ENCODE results near the gene IL1R1. TPM values are rescaled to one million over a fixed set of nuclear protein-coding genes. Genes with fewer than 3 reads are reported as not detected.

Gene IL1R1
- polyA plus RNA-seq, 1 experiment = 102 TPM

- no peaks in the 10 kb centered on the region for H3K27me3 ChIP-seq (ENCODE audit: control insufficient read depth, insufficient read depth, low read length)
- no peak for DNase-seq (ENCODE audit: low read depth, low spot score)
- no peak for TF ChIP-seq CTCF (IDR thresholded peaks at IDR 0.05; ENCODE audit: low read depth, low read length)
- POLR2A ChIA-PET = no interaction called here
- CTCF ChIA-PET = interaction anchor here (0.7 kb wide), 1 partner anchor 106 kb away, joined by 3 read pairs; no protein-coding TSS in a partner anchor
- H3K9me3 ChIP-seq (ENCODE audit: control insufficient read depth, insufficient read depth, low read length) = no peaks in the 10 kb centered on the region; the same call in 1 of the 2 replicates
- no peak overlapping the region for H3K27ac ChIP-seq (ENCODE audit: low read depth, low read length)
- no peak overlapping the region for H3K4me3 ChIP-seq (ENCODE audit: low read depth, low read length)
Measured at GRCh38 chr2:102112271-102112670, 30.3 kb upstream of the IL1R1 start.

DNA sequence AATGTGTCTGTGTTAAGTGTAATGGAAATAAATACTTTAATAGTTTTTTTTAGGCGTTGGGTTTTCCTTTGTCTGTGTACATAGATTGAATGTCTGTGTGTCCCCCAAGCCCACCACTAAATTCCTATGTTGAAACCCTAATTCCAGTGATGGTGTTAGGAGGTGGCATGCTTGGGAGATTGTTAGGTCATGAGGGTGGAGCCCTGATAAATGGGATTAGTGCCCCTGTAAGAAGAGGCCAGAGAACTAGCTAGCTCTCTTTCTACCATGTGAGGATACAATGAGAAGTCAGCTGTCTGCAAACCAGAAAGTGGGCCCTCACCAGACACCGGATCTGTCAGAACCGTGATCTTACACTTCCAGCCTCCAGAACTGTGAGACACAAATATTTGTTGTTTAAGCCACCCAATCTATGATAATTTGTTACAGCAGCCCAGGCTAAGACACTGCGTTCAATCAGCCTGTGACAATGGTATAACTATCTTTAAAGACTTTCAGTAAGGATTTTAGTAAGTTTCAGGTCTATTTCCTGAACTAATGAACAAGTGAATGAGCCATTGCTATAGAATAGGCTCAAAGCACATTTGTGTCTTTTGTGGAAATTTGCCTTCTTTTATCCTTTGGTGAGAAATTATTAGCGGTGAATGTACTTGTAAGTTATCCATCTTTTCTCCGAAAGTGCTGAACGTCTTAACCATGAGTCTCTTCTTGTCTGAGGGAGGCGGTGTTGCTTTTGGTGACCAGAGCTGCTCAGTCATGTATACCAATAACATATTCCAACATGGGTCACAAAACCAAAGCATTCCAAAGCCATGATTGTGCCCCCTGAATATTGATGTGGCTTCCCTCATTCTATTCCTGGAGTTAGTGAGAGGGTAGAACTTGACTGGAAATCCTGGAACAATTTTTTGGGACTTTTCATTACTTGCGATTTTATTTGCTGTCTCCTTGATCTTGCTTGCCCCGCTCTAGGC is 29.6 kb upstream of the IL1R1 start:
- peak overlapping the region; percentile 73 for H3K27ac ChIP-seq (ENCODE audit: low read depth, low read length)
- no peaks in the 10 kb centered on the region; the same call in 1 of the 2 replicates for H3K9me3 ChIP-seq (ENCODE audit: control insufficient read depth, insufficient read depth, low read length)
- H3K4me3 ChIP-seq (ENCODE audit: low read depth, low read length) = no peak overlapping the region
- CTCF ChIA-PET = interaction anchor here (0.6 to 0.7 kb wide), 2 partner anchors 93 to 107 kb away, joined by 3 read pairs; no protein-coding TSS in a partner anchor
- TF ChIP-seq CTCF (IDR thresholded peaks at IDR 0.05; ENCODE audit: low read depth, low read length) = no peak
- H3K27me3 ChIP-seq (ENCODE audit: control insufficient read depth, insufficient read depth, low read length) = no peaks in the 10 kb centered on the region
- POLR2A ChIA-PET = no interaction called here
- no peak for DNase-seq (ENCODE audit: low read depth, low spot score)

DNA sequence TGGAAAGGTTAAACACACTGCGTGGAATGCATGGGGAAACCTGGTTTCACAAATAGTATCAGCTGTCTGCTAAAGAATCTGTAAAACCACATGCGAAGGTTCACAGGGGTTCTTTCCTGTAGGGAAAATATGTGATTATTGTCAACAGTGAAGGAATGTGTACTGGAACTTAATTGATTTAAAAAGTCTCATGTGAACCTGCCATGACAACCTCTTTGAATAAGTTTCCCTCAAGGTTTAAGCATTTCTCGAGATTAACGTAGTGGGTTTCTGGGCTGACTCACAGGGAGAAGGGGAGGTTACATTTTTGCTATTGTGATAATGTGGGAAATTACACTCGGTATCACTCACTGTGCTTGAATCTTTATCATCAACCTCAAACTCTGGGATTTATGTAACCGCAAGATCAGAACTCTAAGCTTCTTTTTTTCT is 28.2 kb upstream of the IL1R1 start:
- peak; percentile 63 for DNase-seq (ENCODE audit: low read depth, low spot score)
- Histone ChIP-seq H3K4me3 (ENCODE audit: low read depth, low read length) (no peak overlapping the region), H3K27me3 (ENCODE audit: control insufficient read depth, insufficient read depth, low read length) (no peaks in the 10 kb centered on the region), H3K9me3 (ENCODE audit: control insufficient read depth, insufficient read depth, low read length) (no peaks in the 10 kb centered on the region; the same call in 1 of the 2 replicates), H3K27ac (ENCODE audit: low read depth, low read length) (peak overlapping the region; percentile 84)
- TF ChIP-seq CTCF (IDR thresholded peaks at IDR 0.05; ENCODE audit: low read depth, low read length) = no peak
- ChIA-PET CTCF (interaction anchor here (1.4 kb wide), 1 partner anchor 94 kb away, joined by 6 read pairs; no protein-coding TSS in a partner anchor), POLR2A (interaction anchor here (0.9 to 1.6 kb wide), 4 partner anchors 8 to 29 kb away, joined by 3 to 4 read pairs (median 3); partner anchors contain the start of gene IL1R1)

DNA sequence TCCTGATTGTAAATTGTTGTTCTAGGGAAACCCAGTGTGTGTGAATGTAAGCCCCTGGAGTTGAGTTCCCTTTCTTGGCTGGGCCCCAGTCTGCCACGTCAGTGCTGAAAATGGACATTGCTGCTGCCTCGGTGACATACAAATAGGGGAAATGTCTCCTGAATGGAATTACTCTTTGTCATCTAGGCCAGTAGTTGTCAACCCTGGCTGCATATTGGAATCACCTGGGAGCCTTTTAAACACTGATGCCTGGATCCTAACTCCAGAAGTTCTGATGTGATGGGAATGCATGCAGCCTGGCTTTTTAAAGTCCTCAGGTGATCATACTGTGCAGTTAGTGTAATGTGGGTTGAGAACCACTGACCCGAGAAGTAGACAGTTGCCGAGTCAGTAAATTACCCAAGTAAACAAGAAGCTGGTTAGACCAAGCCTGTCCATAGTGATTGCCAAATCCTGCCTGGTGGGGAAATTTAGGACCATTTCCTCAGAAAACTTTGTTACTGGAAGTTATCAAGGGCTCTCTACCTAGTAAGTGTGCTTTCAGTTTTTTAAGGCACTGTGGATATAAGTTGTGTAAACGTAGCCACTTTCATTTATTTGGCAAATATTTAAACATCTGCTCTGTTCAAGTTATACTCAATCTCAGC is 27.6 kb upstream of the IL1R1 start:
- no peak overlapping the region for H3K4me3 ChIP-seq (ENCODE audit: low read depth, low read length)
- ChIA-PET CTCF (interaction anchor here (1.4 kb wide), 1 partner anchor 95 kb away, joined by 6 read pairs; no protein-coding TSS in a partner anchor), POLR2A (interaction anchor here (0.6 to 1.6 kb wide), 5 partner anchors 9 to 126 kb away, joined by 3 to 4 read pairs (median 3); partner anchors contain the start of gene IL1R1)
- no peak for TF ChIP-seq CTCF (IDR thresholded peaks at IDR 0.05; ENCODE audit: low read depth, low read length)
- no peak for DNase-seq (ENCODE audit: low read depth, low spot score)
- peak overlapping the region; percentile 84 for H3K27ac ChIP-seq (ENCODE audit: low read depth, low read length)
- H3K9me3 ChIP-seq (ENCODE audit: control insufficient read depth, insufficient read depth, low read length) = no peaks in the 10 kb centered on the region; the same call in 1 of the 2 replicates
- no peaks in the 10 kb centered on the region for H3K27me3 ChIP-seq (ENCODE audit: control insufficient read depth, insufficient read depth, low read length)
